Keratinocyte (primary cell): ENCODE results near the gene UAP1. TPM values are rescaled to one million over a fixed set of nuclear protein-coding genes. Genes with fewer than 3 reads are reported as not detected.

Experiments used
- DNase-seq: peaks from one replicate; pipeline ENCODE4 v3.0.0-alpha.2; 2011; ENCODE audit warnings: low read depth, missing footprints, low spot score
- FAIRE-seq: peaks from 2 replicates; lab custom pipeline; 2011; peaks lifted over from hg19 to GRCh38; lab: Jason Lieb, UNC
- H2AFZ ChIP-seq: 2 replicates; pipeline ENCODE4 v1.6.0; 2012; ENCODE audit warnings: low read length, control low read depth, inconsistent platforms; ENCODE audit not compliant: control insufficient read depth
- H3K27ac ChIP-seq: 2 replicates; pipeline ENCODE4 v1.5.1; 2011; ENCODE audit warnings: low read length; ENCODE audit not compliant: control insufficient read depth, insufficient read depth
- H3K27me3 ChIP-seq: 3 replicates; pipeline ENCODE4 v1.6.0; 2011; ENCODE audit warnings: low read length; ENCODE audit not compliant: control insufficient read depth, insufficient read depth; ENCODE audit errors: extremely low read depth
- H3K36me3 ChIP-seq, 2 experiments: 2 replicates in 1 of 2; 3 replicates in 1 of 2; pipeline ENCODE4 v1.5.1; 2011; ENCODE audit warnings: low read length in 2 of 2, mild to moderate bottlenecking in 1 of 2; ENCODE audit not compliant: control insufficient read depth in 2 of 2, insufficient read depth in 2 of 2; ENCODE audit errors: extremely low read depth in 1 of 2
- H3K4me1 ChIP-seq: 3 replicates; pipeline ENCODE4 v1.5.1; 2011; ENCODE audit warnings: low read length; ENCODE audit not compliant: control insufficient read depth, insufficient read depth; ENCODE audit errors: extremely low read depth
- H3K4me2 ChIP-seq: 3 replicates; pipeline ENCODE4 v1.6.0; 2011; ENCODE audit warnings: low read depth, low read length; ENCODE audit not compliant: control insufficient read depth, insufficient read depth; ENCODE audit errors: extremely low read depth
- H3K4me3 ChIP-seq, 3 experiments: fragments of 200-600 bp in 1 of 3; sonication (generic) in 1 of 3; 2 replicates in 2 of 3; 3 replicates in 1 of 3; pipeline ENCODE4 v1.5.1; 2011 to 2016; ENCODE audit warnings: low read length in 3 of 3, mild to moderate bottlenecking in 3 of 3, control low read depth in 2 of 3, inconsistent platforms in 1 of 3, low read depth in 1 of 3, mixed read lengths in 1 of 3, mixed run types in 1 of 3, moderate library complexity in 1 of 3; ENCODE audit not compliant: control insufficient read depth in 2 of 3, insufficient read depth in 2 of 3; ENCODE audit errors: extremely low read depth in 1 of 3
- H3K79me2 ChIP-seq: 2 replicates; pipeline ENCODE4 v1.6.0; 2012; ENCODE audit warnings: low read length; ENCODE audit not compliant: control insufficient read depth, insufficient read depth
- H3K9ac ChIP-seq: 3 replicates; pipeline ENCODE4 v1.6.0; 2011; ENCODE audit warnings: low read length; ENCODE audit not compliant: control insufficient read depth, insufficient read depth; ENCODE audit errors: extremely low read depth
- H3K9me1 ChIP-seq: 3 replicates; pipeline ENCODE4 v1.6.0; 2011; ENCODE audit warnings: low read length; ENCODE audit not compliant: control insufficient read depth, insufficient read depth; ENCODE audit errors: extremely low read depth
- H3K9me3 ChIP-seq: 2 replicates; pipeline ENCODE4 v1.5.1; 2012; ENCODE audit warnings: low read depth, low read length; ENCODE audit not compliant: control insufficient read depth
- H4K20me1 ChIP-seq: 3 replicates; pipeline ENCODE4 v1.6.0; 2011; ENCODE audit warnings: low read length; ENCODE audit not compliant: control insufficient read depth, insufficient read depth; ENCODE audit errors: extremely low read depth
- CTCF ChIP-seq, 3 experiments: IDR thresholded peaks in 1 of 3; conservative IDR thresholded peaks in 1 of 3; optimal IDR thresholded peaks in 1 of 3; 2 replicates in 2 of 3; 3 replicates in 1 of 3; pipeline versions ENCODE3 to v1.5.1; 2011; ENCODE audit warnings: low read length in 3 of 3, mild to moderate bottlenecking in 3 of 3, moderate library complexity in 2 of 3, control low read depth in 1 of 3, inconsistent platforms in 1 of 3; ENCODE audit not compliant: insufficient read depth in 2 of 3; ENCODE audit errors: extremely low read depth in 1 of 3
- EZH2 ChIP-seq: IDR thresholded peaks from one replicate; pipeline ENCODE4 v1.6.1; 2012; ENCODE audit warnings: inconsistent platforms, mild to moderate bottlenecking, low read length, moderate library complexity
- dilution Hi-C: fragments of 300-500 bp; cut with MboI; formaldehyde crosslinking; loops from one replicate; pipeline ENCODE4 v1.7.0; 2020; ENCODE audit warnings: low sequenced_read_pairs; ENCODE audit not compliant: extremely low pct_ligation_motif_present
- polyA plus RNA-seq, 5 experiments: library from polyadenylated mRNA; depleted of rRNA in 3 of 5; stranded (reverse) in 3 of 5; stranded (forward) in 1 of 5; unstranded in 1 of 5; fragments of >200 nt; gene quantifications; 1 replicate in 1 of 5; 2 replicates in 3 of 5; 3 replicates in 1 of 5; pipeline versions ENCODE4 v1.2.1 to v1.2.3, GENCODE V29; 2011 to 2012; ENCODE audit warnings: missing spikeins in 2 of 5, low read depth in 1 of 5, low replicate concordance in 1 of 5

Gene UAP1
- polyA plus RNA-seq, 1 donor (not counting 4 experiments of a cell fraction or from before 2014, with no cell fraction given) = 150 TPM

GRCh38 chr1:162627662-162628296, 66.3 kb downstream of the UAP1 start:
- Histone ChIP-seq H3K4me2 (no peak overlapping the region), H3K9me1 (no peaks in the 10 kb centered on the region), H3K79me2 (no peaks in the 10 kb centered on the region), H3K4me3 (no peak overlapping the region), H3K9me3 (no peaks in the 10 kb centered on the region), H3K27me3 (no peaks in the 10 kb centered on the region), H3K4me1 (no peaks in the 10 kb centered on the region), H2AFZ (no peak overlapping the region), H3K36me3 (no peaks in the 10 kb centered on the region), H3K9ac (no peak overlapping the region), H3K27ac (no peak overlapping the region), H4K20me1 (no peaks in the 10 kb centered on the region)
- DNase-seq (peak; percentile 19), FAIRE-seq (no peak)
- dilution Hi-C loops = no loop called here
- TF ChIP-seq CTCF (optimal IDR thresholded peaks at IDR 0.05 in 1 of 3, IDR thresholded peaks at IDR 0.05 in 1 of 3, conservative IDR thresholded peaks at IDR 0.05 in 1 of 3; ENCODE audit: extremely low read depth in 1 of 3, insufficient read depth in 2 of 3, low read length in 3 of 3) = peak; percentile 41 to 48 (median 45)
- TF ChIP-seq EZH2 = no peak

GRCh38 chr1:162629077-162629627, 67.6 kb downstream of the UAP1 start:
- H3K4me1 ChIP-seq = no peaks in the 10 kb centered on the region
- H3K36me3 ChIP-seq = no peaks in the 10 kb centered on the region
- H3K9me3 ChIP-seq = no peaks in the 10 kb centered on the region
- H3K27me3 ChIP-seq = no peaks in the 10 kb centered on the region
- FAIRE-seq (no peak), DNase-seq (no peak)
- dilution Hi-C loops = no loop called here
- H3K4me2 ChIP-seq = no peak overlapping the region
- no peak overlapping the region for H3K4me3 ChIP-seq
- no peak overlapping the region for H3K9ac ChIP-seq
- no peaks in the 10 kb centered on the region for H3K79me2 ChIP-seq
- no peaks in the 10 kb centered on the region for H3K9me1 ChIP-seq
- H3K27ac ChIP-seq = no peak overlapping the region
- H2AFZ ChIP-seq = no peak overlapping the region
- no peak for TF ChIP-seq EZH2
- no peak for TF ChIP-seq CTCF (optimal IDR thresholded peaks at IDR 0.05 in 1 of 3, IDR thresholded peaks at IDR 0.05 in 1 of 3, conservative IDR thresholded peaks at IDR 0.05 in 1 of 3; ENCODE audit: extremely low read depth in 1 of 3, insufficient read depth in 2 of 3, low read length in 3 of 3)
- H4K20me1 ChIP-seq = no peaks in the 10 kb centered on the region
